HEK293T (cell line): ENCODE results near the gene ACAA1.

Experiments used
- FOXA1 ChIP-seq: fragments of 450-650 bp; IDR thresholded peaks from 2 replicates; pipeline ENCODE4 v1.6.1; 2016; ENCODE audit warnings: mild to moderate bottlenecking
- FOXM1 ChIP-seq: fragments of 450-650 bp; IDR thresholded peaks from 2 replicates; pipeline ENCODE4 v1.6.1; 2017; ENCODE audit warnings: mild to moderate bottlenecking, borderline replicate concordance
- L3MBTL2 ChIP-seq: fragments of 450-650 bp; conservative IDR thresholded peaks from 2 replicates; pipeline ENCODE4 v1.6.1; 2016; ENCODE audit warnings: mild to moderate bottlenecking
- LEF1 ChIP-seq: fragments of 450-650 bp; IDR thresholded peaks from 2 replicates; pipeline ENCODE4 v1.6.1; 2017; ENCODE audit warnings: mild to moderate bottlenecking, borderline replicate concordance
- SP1 ChIP-seq: fragments of 450-650 bp; IDR thresholded peaks from 2 replicates; pipeline ENCODE4 v1.6.1; 2017
- ZNF384 ChIP-seq: fragments of 450-650 bp; IDR thresholded peaks from 2 replicates; pipeline ENCODE4 v1.6.1; 2016

- no peak for TF ChIP-seq SP1
- TF ChIP-seq FOXA1 = no peak
- TF ChIP-seq FOXM1 = no peak
- no peak for TF ChIP-seq LEF1
- no peak for TF ChIP-seq L3MBTL2
- no peak for TF ChIP-seq ZNF384
These were observed 18.9 kb upstream of the ACAA1 start for GRCh38 chr3:38155825-38156224.
